Ovary (tissue), 3 donors: Measurements from ENCODE around the gene NSF.

Source experiments
- EP300 ChIP-seq: sonication (generic); formaldehyde crosslinking; IDR thresholded peaks from one replicate; pipeline ENCODE4 v1.6.1; 2017; ENCODE audit warnings: antibody characterized with exemption
- POLR2A ChIP-seq: fragments of 450-650 bp; IDR thresholded peaks from one replicate; pipeline ENCODE4 v1.6.1; 2017; ENCODE audit warnings: antibody characterized with exemption, mild to moderate bottlenecking, moderate library complexity
- TF ChIP-seq, protein P1 (sequence below), 3 donors: fragments of 450-650 bp in 2 of 3; fragments of 200-600 bp in 1 of 3; IDR thresholded peaks; one replicate each; pipeline versions ENCODE4 v1.5.1 to v1.8.0; 2016 to 2022; ENCODE audit warnings: antibody characterized with exemption in 3 of 3, mild to moderate bottlenecking in 1 of 3
- donor health status: DM: no; HTN: no; CAD: no.

DNA sequence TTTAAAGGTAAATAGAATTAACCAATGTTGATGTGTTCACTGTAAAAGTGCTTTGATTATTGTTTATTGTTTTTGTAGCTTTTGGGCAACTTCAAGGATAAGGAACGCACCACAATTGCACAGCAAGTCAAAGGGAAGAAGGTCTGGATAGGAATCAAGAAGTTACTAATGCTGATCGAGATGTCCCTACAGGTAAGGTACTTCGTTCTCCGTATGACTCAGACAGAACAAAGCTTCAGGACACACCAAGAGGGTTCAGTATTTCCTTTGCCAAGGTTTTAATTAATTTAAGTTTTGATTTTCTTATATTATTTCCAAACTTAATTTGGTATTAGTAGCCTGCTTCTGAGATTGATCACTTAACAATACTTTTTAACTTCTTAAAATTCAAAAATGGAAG lies 161.0 kb downstream of the NSF start:
- TF ChIP-seq POLR2A, result no peak
- TF ChIP-seq, protein P1, sequence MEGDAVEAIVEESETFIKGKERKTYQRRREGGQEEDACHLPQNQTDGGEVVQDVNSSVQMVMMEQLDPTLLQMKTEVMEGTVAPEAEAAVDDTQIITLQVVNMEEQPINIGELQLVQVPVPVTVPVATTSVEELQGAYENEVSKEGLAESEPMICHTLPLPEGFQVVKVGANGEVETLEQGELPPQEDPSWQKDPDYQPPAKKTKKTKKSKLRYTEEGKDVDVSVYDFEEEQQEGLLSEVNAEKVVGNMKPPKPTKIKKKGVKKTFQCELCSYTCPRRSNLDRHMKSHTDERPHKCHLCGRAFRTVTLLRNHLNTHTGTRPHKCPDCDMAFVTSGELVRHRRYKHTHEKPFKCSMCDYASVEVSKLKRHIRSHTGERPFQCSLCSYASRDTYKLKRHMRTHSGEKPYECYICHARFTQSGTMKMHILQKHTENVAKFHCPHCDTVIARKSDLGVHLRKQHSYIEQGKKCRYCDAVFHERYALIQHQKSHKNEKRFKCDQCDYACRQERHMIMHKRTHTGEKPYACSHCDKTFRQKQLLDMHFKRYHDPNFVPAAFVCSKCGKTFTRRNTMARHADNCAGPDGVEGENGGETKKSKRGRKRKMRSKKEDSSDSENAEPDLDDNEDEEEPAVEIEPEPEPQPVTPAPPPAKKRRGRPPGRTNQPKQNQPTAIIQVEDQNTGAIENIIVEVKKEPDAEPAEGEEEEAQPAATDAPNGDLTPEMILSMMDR (IDR thresholded peaks at IDR 0.05), result no peak
- TF ChIP-seq EP300, result no peak
